Measurements from ENCODE around the gene PPIL1.

Gene PPIL1

DNA sequence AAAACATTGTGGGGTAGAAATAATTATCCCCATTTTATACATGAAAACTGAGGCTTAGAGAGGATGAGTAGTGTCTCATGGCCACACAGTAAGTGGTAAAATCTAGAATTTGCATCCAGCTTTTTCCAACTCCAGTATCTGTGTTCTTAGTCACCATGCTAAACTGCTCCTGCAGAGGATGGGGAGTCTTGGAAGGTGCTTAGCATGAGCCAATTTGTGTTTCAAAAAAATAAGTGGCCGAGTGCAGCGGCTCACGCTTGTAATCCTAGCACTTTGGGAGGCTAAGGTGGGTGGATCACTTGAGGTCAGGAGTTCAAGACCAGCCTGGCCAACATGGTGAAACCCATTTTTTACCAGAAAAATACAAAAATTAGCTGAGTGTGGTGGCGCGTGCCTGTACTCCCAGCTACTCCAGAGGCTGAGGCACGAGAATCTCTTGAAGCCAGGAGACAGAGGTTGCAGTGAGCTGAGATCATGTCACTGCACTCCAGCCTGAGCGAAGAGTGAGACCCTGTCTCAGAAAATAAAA is 13.6 kb upstream of the PPIL1 start:
- H3K4me3 ChIP-seq (ENCODE audit: low read depth, low read length), result no peak overlapping the region

DNA sequence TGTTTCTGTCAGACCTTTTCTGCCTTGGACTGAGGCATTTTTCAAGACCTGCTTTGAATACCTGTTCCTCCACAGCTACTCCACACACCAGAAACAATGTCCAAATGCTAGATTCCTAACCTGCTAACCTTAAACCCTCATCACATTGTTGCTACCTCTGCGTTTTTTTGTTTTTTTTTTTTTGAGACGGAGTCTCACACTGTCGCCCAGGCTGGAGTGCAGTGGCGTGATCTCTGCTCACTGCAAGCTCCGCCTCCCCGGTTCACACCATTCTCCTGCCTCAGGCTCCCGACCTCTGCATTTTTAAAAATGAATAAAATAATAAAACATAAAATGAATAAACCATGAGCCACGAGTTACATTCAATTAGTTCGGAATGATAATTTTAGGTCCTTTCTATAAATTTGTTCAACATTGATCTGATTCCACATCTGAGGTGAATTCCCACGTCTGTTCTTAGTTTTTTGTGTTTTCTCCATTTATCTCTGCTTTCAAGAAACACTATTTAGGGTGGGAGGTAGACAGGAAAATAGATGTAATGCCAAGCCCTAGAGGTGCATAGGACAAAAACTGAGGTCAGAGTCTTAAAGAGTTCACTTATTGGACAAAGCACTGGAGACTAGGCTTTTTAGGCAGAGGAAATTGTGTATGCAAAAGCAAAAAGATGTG is 12.5 kb upstream of the PPIL1 start:
- H3K27ac ChIP-seq (ENCODE audit: low read depth, low read length), result no peak overlapping the region
- no peaks in the 10 kb centered on the region for H3K27me3 ChIP-seq (ENCODE audit: control insufficient read depth, insufficient read depth, low read length)
- no peaks in the 10 kb centered on the region for H3K36me3 ChIP-seq (ENCODE audit: control insufficient read depth, insufficient read depth, low read length)
- H3K9ac ChIP-seq (ENCODE audit: low read length), result no peak overlapping the region
- peak overlapping the region; percentile 21; the same call in 1 of the 2 replicates for H3K4me3 ChIP-seq (ENCODE audit: low read depth, low read length)
- peaks cover 5% of the 10 kb centered on the region for H3K4me1 ChIP-seq (ENCODE audit: control insufficient read depth, insufficient read depth, low read length)
- H3K9me3 ChIP-seq (ENCODE audit: control insufficient read depth, insufficient read depth, low read depth, low read length), result no peaks in the 10 kb centered on the region

More for the DNA sequence above, 13.6 kb upstream of the PPIL1 start:
- H3K4me1 ChIP-seq (ENCODE audit: control insufficient read depth, insufficient read depth, low read length), result peaks cover 5% of the 10 kb centered on the region
- no peaks in the 10 kb centered on the region for H3K9me3 ChIP-seq (ENCODE audit: control insufficient read depth, insufficient read depth, low read depth, low read length)
- H3K27me3 ChIP-seq (ENCODE audit: control insufficient read depth, insufficient read depth, low read length), result no peaks in the 10 kb centered on the region
- H3K36me3 ChIP-seq (ENCODE audit: control insufficient read depth, insufficient read depth, low read length), result no peaks in the 10 kb centered on the region
- no peak overlapping the region for H3K27ac ChIP-seq (ENCODE audit: low read depth, low read length)
- H3K9ac ChIP-seq (ENCODE audit: low read length), result no peak overlapping the region

DNA sequence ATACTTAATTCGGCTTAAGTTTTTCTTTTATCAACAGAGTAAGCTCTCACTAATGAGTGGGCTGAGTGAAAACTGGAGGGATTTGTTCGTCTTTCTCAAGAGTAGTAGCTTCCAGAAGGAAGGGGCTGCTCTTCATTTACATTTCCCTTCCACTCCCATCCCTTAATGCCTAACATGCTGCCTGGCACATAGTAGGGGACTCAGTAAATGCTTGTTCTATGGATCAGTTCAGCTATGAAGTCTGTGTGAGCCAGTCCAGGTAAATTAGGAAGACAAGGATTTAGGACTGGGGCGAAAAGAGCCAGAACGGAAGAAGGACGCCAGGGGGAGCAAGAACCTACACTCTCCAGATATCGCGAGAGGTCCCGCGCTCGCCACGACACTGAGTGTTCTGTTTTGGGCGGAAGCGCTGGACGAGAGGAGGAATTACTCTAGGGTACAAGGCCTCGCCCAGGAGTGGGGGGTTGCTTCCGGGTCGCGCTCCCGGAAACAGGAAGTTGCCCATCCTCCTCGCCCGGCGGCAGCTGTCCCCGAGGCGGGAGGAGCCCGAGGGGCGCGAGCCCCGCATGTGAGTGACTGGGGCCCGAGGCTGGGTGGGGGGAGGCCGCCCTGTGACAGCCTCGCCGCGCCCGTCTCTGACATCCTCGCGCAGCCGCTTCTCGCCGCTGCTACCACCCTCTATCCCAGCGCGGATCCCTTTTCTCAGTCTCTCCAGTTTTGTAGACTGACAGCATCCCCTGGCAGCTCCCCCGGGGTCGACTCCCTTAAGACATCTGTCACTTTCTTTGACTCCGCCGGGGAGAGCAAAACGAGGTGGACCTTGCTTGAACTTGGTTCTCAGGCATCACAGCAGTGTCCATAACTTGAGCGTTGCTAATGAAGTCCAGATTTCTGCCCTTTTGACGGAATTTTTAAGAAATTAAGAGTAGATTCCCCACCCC is 11.1 kb upstream of the PPIL1 start, which contains the start of gene C6orf89:
TSS of gene C6orf89 (plus strand) at position 492 of the 941 bp plus-strand sequence. CDS start 13,493 bp downstream, outside the sequence.
- no peaks in the 10 kb centered on the region for H3K27me3 ChIP-seq (ENCODE audit: control insufficient read depth, insufficient read depth, low read length)
- H3K4me3 ChIP-seq (ENCODE audit: low read depth, low read length), result peak within 1 kb of the TSS; percentile 79
- no peaks in the 10 kb centered on the region for H3K36me3 ChIP-seq (ENCODE audit: control insufficient read depth, insufficient read depth, low read length)
- peak within 1 kb of the TSS; percentile 37 for H3K9ac ChIP-seq (ENCODE audit: low read length)
- H3K27ac ChIP-seq (ENCODE audit: low read depth, low read length), result peak within 1 kb of the TSS; percentile 19; the same call in 1 of the 2 replicates
- H3K9me3 ChIP-seq (ENCODE audit: control insufficient read depth, insufficient read depth, low read depth, low read length), result peaks cover 4% of the 10 kb centered on the region
- H3K4me1 ChIP-seq (ENCODE audit: control insufficient read depth, insufficient read depth, low read length), result peaks cover 5% of the 10 kb centered on the region

DNA sequence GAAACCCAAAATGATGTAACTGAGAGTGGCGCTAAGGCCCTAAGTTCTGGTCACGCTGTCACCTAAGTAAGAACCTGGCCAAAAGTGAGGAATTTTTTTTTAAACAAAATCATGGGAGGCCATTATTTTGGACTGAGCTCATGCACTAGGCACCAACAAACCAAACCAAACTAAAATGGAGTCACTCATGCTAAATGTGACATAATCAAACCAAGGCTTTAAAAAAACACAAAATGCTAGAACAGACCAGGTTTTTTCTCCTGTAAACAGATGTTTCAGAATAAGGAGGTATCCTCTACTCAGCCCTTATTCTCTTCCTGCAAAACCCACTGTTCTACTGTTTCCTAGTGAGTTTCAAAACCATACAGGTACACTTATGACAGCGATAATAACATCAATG is 10.0 kb upstream of the PPIL1 start:
- Histone ChIP-seq H3K9ac (ENCODE audit: low read length) (no peak overlapping the region), H3K27me3 (ENCODE audit: control insufficient read depth, insufficient read depth, low read length) (no peaks in the 10 kb centered on the region), H3K4me1 (ENCODE audit: control insufficient read depth, insufficient read depth, low read length) (peaks cover 5% of the 10 kb centered on the region), H3K27ac (ENCODE audit: low read depth, low read length) (no peak overlapping the region), H3K36me3 (ENCODE audit: control insufficient read depth, insufficient read depth, low read length) (no peaks in the 10 kb centered on the region), H3K9me3 (ENCODE audit: control insufficient read depth, insufficient read depth, low read depth, low read length) (peaks cover 4% of the 10 kb centered on the region), H3K4me3 (ENCODE audit: low read depth, low read length) (no peak overlapping the region)

DNA sequence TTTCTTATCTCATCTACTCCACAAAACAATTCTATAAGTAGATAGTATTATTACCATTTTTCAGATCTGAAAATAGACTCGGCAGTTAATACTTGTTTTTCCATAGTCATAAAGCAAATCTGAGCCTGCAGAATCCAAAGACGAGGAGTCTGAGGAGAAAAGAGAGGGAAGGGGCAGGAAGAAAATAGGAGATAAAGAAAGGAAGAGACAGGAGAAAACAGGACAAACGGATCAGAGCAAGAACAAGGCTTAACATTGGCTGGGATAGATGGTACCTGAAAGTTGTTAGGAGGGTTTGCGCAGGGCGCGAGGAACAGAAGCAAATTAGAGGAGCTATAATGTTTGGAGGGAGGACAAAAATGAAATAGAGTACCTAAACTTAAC is 639 bp upstream of the PPIL1 start:
- Histone ChIP-seq H3K4me3 (ENCODE audit: low read depth, low read length) (peak overlapping the region; percentile 86), H3K4me1 (ENCODE audit: control insufficient read depth, insufficient read depth, low read length) (peaks cover 5% of the 10 kb centered on the region; the same call in 1 of the 2 replicates), H3K9me3 (ENCODE audit: control insufficient read depth, insufficient read depth, low read depth, low read length) (no peaks in the 10 kb centered on the region), H3K27ac (ENCODE audit: low read depth, low read length) (peak overlapping the region; percentile 89), H3K9ac (ENCODE audit: low read length) (peak overlapping the region; percentile 94), H3K36me3 (ENCODE audit: control insufficient read depth, insufficient read depth, low read length) (peaks cover 16% of the 10 kb centered on the region), H3K27me3 (ENCODE audit: control insufficient read depth, insufficient read depth, low read length) (no peaks in the 10 kb centered on the region)

DNA sequence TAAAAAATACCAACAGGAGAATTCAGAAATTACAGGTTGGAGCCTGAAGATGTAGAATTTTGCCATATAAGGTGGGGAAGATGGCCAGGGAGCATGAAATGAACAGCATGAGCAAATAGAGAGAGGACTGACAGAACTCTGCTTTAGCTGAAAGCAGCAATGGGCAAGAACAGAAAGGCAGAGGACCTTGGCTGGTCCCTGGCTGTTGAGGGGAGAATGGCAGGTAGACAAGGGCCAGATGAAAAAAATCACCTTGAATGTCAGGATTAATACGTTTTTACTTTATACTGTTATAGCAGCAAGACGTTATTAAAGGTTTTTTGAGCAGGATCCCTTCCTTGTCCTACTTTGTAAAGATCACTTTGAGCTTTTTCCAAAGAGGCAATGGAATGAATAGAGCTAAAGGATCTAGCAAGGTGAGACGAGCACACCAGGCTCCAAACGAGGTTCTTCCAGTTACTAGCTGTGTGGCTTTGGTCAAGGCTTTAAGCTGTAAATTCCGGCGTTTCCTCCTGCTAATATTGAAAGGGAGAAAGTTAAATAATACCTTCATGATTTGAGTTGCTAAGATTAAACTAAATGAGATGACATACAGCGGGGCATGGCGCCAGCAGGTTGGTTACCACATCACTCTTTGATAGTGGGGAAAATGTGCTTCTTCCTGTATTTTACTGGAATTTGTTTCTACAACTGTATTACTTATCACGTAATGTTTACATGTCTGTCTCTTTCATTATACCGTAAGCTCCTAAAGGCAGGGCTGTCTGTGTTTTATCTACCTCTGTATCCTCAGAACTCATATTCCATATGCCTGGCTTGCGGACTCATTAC is 776 bp downstream of the PPIL1 start:
- Histone ChIP-seq H3K27ac (ENCODE audit: low read depth, low read length) (peak overlapping the region; percentile 89), H3K9me3 (ENCODE audit: control insufficient read depth, insufficient read depth, low read depth, low read length) (no peaks in the 10 kb centered on the region), H3K4me1 (ENCODE audit: control insufficient read depth, insufficient read depth, low read length) (peaks cover 5% of the 10 kb centered on the region; the same call in 1 of the 2 replicates), H3K27me3 (ENCODE audit: control insufficient read depth, insufficient read depth, low read length) (no peaks in the 10 kb centered on the region), H3K36me3 (ENCODE audit: control insufficient read depth, insufficient read depth, low read length) (peaks cover 23% of the 10 kb centered on the region), H3K9ac (ENCODE audit: low read length) (peak overlapping the region; percentile 94), H3K4me3 (ENCODE audit: low read depth, low read length) (peak overlapping the region; percentile 86)

DNA sequence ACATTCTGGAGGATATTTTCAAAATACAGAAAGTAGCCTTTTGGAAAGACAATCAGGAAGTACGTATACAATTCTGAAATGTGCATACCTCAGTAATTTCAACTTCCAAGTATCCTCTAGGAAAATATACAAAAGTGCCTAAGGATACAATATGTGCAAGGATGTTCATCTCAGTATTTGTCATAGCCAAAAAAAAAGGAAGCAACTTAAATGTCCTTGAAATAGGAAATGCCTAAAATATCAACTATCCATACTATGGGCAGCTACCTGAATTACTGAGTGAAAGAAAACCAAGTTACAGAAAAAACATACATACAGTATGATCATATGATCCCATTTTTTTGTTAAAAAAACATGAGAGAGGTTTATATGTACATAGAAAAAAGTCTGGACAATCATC is 1.5 kb downstream of the PPIL1 start:
- H3K36me3 ChIP-seq (ENCODE audit: control insufficient read depth, insufficient read depth, low read length), result peaks cover 23% of the 10 kb centered on the region
- H3K4me3 ChIP-seq (ENCODE audit: low read depth, low read length), result no peak overlapping the region
- peaks cover 5% of the 10 kb centered on the region; the same call in 1 of the 2 replicates for H3K4me1 ChIP-seq (ENCODE audit: control insufficient read depth, insufficient read depth, low read length)
- H3K27ac ChIP-seq (ENCODE audit: low read depth, low read length), result no peak overlapping the region
- no peaks in the 10 kb centered on the region for H3K9me3 ChIP-seq (ENCODE audit: control insufficient read depth, insufficient read depth, low read depth, low read length)
- H3K9ac ChIP-seq (ENCODE audit: low read length), result no peak overlapping the region
- H3K27me3 ChIP-seq (ENCODE audit: control insufficient read depth, insufficient read depth, low read length), result no peaks in the 10 kb centered on the region

DNA sequence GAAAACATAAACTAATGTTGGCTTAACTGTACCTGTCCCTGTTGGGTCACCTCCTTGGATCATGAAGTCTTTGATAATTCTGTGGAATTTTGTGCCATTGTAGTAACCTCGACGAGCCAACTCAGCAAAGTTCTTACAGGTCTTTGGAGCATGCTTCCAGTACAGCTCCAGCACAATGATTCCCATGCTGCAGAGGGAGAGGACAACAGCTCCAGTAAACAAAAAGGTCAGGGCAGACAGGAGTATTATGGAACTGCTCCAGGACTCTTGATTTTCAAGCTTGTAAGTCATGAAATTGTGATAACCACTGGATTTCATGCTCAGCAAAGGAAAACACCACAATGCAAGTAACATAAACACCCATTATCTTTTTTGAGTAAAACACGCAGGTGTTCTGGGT is 2.9 kb downstream of the PPIL1 start:
- H3K27me3 ChIP-seq (ENCODE audit: control insufficient read depth, insufficient read depth, low read length), result no peaks in the 10 kb centered on the region
- H3K9ac ChIP-seq (ENCODE audit: low read length), result no peak overlapping the region
- no peak overlapping the region for H3K27ac ChIP-seq (ENCODE audit: low read depth, low read length)
- H3K4me1 ChIP-seq (ENCODE audit: control insufficient read depth, insufficient read depth, low read length), result peaks cover 5% of the 10 kb centered on the region; the same call in 1 of the 2 replicates
- H3K36me3 ChIP-seq (ENCODE audit: control insufficient read depth, insufficient read depth, low read length), result peaks cover 32% of the 10 kb centered on the region
- no peak overlapping the region for H3K4me3 ChIP-seq (ENCODE audit: low read depth, low read length)
- no peaks in the 10 kb centered on the region for H3K9me3 ChIP-seq (ENCODE audit: control insufficient read depth, insufficient read depth, low read depth, low read length)

DNA sequence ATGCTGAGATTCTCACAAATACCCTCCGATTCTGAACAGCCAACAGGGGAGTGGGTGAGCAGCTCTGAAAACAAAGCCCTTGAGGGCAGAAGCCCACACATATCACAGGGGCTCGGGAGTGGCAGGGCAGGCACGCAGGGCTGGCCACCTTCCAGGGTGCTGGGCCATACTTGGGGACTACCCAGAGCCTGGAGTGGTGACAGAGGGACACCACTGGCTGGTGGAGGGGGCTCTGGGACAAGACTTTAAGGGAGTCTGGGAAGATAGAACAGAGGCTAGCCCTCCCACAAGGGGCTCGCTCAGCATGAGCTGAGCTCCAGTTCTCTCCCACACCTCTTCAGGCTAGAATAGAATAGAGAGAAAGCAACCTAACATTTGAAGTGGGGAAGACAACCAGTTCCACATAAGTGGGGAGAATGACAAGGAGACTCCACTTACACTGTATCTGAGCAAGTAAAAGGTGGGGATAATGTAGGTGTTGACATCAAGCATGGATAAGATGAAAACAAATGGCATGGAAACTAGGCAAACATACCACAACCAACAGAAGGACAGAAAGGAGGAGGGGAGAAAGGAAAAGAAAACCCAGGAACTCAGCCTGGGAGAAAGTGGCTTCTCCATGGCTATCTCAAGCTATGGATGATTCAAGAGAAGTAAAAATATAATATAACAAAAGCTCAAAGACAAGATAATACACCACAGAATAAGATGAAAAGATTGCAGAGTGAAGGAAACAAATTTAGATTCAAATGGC is 7.0 kb downstream of the PPIL1 start:
- Histone ChIP-seq H3K36me3 (ENCODE audit: control insufficient read depth, insufficient read depth, low read length) (peaks cover 71% of the 10 kb centered on the region), H3K9ac (ENCODE audit: low read length) (no peak overlapping the region), H3K27ac (ENCODE audit: low read depth, low read length) (no peak overlapping the region)

DNA sequence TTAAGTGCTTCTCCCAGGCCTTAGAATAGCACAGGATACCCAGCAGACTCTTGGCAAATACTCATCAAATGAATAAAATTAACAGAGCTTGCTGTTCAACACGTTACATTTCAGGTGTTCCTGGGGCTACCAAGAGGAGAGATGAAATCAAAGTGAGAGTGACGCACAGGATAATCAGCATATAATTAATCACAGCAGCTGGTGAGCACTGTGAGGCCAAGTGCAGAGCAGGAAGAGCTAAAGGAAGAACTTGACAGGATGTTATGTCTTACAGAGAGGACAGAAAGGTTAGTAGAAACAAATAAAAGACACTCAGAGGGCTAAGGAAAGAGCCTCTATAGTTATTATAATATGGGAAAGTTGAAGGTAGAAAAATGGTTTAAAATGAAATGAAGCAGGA is 8.8 kb downstream of the PPIL1 start:
- no peaks in the 10 kb centered on the region for H3K9me3 ChIP-seq (ENCODE audit: control insufficient read depth, insufficient read depth, low read depth, low read length)
- H3K4me1 ChIP-seq (ENCODE audit: control insufficient read depth, insufficient read depth, low read length), result no peaks in the 10 kb centered on the region
- H3K36me3 ChIP-seq (ENCODE audit: control insufficient read depth, insufficient read depth, low read length), result peaks cover 67% of the 10 kb centered on the region
- H3K4me3 ChIP-seq (ENCODE audit: low read depth, low read length), result no peak overlapping the region
- no peak overlapping the region for H3K27ac ChIP-seq (ENCODE audit: low read depth, low read length)
- no peak overlapping the region for H3K9ac ChIP-seq (ENCODE audit: low read length)
- H3K27me3 ChIP-seq (ENCODE audit: control insufficient read depth, insufficient read depth, low read length), result no peaks in the 10 kb centered on the region

More for the DNA sequence above, 7.0 kb downstream of the PPIL1 start:
- Histone ChIP-seq H3K4me1 (ENCODE audit: control insufficient read depth, insufficient read depth, low read length) (no peaks in the 10 kb centered on the region), H3K9me3 (ENCODE audit: control insufficient read depth, insufficient read depth, low read depth, low read length) (no peaks in the 10 kb centered on the region), H3K4me3 (ENCODE audit: low read depth, low read length) (no peak overlapping the region), H3K27me3 (ENCODE audit: control insufficient read depth, insufficient read depth, low read length) (no peaks in the 10 kb centered on the region)

Measured in HUES6 (cell line).